Ovary (tissue), 3 donors: Measurements from ENCODE around the gene TNNT2.

Source experiments
- POLR2A ChIP-seq: fragments of 450-650 bp; IDR thresholded peaks from one replicate; pipeline ENCODE4 v1.6.1; 2017; ENCODE audit warnings: antibody characterized with exemption, mild to moderate bottlenecking, moderate library complexity
- TF ChIP-seq, protein P1 (sequence below), 3 donors: fragments of 450-650 bp in 2 of 3; fragments of 200-600 bp in 1 of 3; IDR thresholded peaks; one replicate each; pipeline versions ENCODE4 v1.5.1 to v1.8.0; 2016 to 2022; ENCODE audit warnings: antibody characterized with exemption in 3 of 3, mild to moderate bottlenecking in 1 of 3
- donor health status: DM: no; HTN: no; CAD: no.

DNA sequence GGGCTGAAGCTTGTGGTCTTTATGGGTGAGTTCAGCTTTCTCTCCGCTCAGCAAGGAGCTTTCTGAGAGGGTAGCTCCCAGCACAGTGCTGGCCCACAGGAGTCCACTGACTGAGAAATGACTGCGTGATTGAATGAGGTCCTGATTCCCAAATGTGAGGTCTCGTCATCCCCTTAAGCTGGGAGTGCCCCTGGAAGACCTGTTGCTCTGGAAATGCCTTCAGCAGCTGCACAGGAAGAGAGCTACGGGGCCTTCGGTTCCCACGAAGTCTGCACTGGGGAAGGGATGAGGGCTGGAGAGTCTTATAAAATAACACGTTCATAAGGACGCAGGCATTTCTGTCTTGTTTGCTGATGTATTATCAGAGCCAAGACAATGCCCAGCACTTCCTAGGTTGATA lies 14.0 kb downstream of the TNNT2 start:
- TF ChIP-seq, protein P1, sequence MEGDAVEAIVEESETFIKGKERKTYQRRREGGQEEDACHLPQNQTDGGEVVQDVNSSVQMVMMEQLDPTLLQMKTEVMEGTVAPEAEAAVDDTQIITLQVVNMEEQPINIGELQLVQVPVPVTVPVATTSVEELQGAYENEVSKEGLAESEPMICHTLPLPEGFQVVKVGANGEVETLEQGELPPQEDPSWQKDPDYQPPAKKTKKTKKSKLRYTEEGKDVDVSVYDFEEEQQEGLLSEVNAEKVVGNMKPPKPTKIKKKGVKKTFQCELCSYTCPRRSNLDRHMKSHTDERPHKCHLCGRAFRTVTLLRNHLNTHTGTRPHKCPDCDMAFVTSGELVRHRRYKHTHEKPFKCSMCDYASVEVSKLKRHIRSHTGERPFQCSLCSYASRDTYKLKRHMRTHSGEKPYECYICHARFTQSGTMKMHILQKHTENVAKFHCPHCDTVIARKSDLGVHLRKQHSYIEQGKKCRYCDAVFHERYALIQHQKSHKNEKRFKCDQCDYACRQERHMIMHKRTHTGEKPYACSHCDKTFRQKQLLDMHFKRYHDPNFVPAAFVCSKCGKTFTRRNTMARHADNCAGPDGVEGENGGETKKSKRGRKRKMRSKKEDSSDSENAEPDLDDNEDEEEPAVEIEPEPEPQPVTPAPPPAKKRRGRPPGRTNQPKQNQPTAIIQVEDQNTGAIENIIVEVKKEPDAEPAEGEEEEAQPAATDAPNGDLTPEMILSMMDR (IDR thresholded peaks at IDR 0.05) = no peak
- no peak for TF ChIP-seq POLR2A
